Inflammatory macrophage treated with lipopolysaccharide for 1 hour (primary cell): ENCODE measurements around the gene TTN.
A peak's percentile ranks its signal among the peaks of the same experiment; 100 is the strongest.

Source experiments
- DNase-seq, 2 donors: peaks; one replicate each; pipeline ENCODE4 v3.0.0-alpha.2; 2020 to 2022

TTN gene

DNA sequence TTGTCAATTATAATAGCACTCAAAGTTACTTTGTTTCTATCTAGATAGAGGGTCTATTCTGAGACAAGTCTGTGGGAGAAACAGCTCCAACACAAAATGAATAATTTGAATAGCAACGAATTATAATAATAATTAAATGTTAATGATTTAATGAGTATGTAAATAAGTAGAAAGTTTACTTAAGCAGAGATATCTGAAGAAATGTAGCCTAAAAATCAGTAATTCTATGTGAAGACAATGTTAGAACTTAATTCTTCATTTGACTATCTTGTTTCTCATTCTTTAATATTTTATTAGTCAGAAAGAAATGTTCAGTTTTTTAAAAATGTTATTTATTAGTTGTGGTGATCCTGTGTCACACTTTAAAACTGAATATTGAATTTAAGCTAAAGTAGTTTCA is 165.7 kb downstream of the TTN start:
- DNase-seq = no peak

GRCh38 chr2:178635897-178636296 is 171.3 kb downstream of the TTN start:
- no peak for DNase-seq

GRCh38 chr2:178632729-178633128 is 174.5 kb downstream of the TTN start:
- no peak for DNase-seq

GRCh38 chr2:178630581-178630980 is 176.6 kb downstream of the TTN start:
- DNase-seq = no peak

DNA sequence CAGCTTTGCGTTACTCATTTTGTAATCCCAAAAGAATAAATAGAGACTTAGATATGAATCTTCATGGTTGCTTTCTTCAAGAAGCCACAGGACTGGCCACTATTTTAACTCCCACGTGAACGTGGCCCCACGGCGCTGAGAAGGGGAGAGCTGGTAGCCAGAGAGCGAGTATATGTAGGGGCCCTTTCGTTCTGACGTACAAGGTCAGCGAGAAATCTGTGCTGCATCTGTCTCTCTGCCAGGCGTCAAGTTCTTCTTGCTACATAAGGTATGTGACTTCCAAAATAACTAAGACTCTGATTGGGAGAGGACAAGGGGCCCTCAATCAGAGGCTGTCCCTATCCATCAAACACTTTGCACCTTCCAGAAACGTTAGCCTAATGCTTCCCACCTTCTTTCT is 177.8 kb downstream of the TTN start:
- no peak for DNase-seq

DNA sequence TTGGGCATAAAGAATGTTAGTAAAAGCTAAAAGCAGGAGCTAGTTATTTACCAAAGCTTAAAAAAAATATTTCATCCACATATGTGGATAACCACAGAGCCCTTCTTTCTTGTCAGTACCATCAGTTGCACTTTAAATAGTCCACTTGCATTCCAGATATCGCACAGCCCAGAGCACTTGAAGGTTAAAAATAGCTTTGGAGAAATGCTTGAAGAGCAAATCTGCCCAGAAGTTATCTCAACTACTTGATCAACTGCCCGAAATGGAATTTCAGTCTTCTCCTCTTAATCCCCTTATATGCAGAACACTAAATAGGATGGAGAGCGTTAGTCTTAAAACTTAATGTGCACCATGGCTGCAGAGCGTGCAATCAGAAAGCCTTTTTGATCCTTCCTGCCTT is 178.6 kb downstream of the TTN start:
- DNase-seq = no peak

DNA sequence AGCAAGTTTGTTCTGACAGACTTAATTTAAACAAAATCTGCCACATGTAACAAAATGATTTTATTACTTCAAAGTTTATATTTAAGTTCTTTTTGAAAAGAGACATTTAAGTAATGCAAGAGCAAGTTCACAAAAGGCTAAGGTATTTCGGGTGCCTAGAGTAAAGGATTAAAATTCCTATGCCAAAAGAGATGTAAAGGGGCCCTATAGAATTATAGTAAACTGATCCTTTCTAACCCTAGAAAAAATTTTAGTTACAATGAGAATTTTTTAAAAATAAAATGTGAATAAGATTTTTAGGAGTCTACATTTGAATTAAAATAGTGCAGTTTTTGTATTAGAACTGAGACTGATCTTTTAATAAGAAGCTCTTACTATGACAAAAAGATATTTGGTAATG is 179.8 kb downstream of the TTN start:
- no peak for DNase-seq

DNA sequence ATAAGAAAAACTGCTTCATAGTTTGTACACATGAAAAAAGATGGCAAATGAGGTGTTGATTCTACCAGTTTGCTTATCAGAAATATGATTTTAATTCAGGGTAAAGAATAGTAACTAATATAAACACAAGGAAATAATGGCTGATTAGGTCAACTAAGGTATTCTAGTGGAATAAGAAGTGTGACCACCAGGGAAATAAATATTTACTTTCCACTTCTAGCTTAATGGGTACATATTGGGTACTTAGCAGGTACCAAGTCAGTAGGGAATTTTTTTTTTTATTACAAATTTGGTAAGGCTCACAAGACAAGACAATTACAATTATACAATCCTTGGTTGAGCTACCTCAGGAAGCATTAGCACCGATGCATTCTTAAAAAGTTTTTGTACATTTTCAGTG is 191.3 kb downstream of the TTN start:
- DNase-seq = no peak

DNA sequence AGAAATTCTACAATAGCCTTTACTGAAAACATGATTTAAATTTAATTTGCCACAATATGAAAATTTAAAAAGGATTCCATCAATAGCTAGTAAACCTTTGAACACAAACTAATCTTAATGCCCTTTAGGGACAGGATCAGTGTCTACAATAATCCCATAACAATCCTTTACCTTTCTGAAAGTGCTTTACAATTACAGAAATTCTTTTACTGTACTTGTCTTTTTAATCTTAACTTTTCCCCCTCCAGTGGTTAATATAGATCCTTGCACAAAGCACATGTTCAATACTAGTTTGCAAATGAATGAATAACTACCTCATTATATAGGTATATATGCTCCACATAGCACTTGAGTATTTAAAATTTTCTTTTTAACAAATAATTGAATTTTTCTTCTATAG is 204.3 kb downstream of the TTN start:
- DNase-seq = no peak

- DNase-seq = no peak
Measured at GRCh38 chr2:178592655-178593054, 214.6 kb downstream of the TTN start.

DNA sequence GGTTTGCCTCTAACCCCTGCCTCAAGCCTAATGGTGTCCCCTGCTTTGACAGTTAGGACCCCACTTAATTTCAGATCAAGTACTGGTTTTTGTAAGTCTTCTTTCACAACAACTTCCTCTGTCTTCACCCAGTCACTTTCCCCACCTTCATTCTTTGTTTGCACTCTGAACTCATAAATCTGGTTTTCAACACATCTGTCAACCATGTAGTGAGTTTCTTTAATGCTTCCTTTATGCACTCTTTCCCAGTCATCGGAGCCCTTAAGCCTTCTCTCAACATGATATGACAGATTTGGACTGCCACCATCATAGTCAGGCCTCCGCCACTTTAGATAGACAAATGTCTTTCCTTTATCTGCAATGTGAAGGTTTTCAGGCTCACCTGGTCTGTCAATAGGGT is 217.9 kb downstream of the TTN start:
- no peak for DNase-seq

DNA sequence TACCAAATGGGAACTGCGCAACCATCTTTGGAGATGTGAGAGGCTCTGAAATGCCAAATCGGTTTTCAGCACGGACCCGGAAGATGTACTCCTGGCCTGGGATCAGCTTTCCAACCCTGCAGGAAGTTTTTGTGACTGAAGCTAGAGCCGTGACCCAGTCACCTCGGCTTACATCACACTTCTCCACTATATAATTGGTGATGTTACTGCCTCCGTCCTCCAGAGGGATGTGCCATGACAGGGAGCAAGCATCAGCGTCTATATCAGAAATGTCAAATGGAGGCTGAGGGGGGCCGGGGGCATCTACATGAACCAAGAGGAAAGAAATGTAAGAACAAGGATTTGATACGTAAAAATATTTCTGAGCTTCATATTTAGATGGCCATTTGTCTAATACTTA is 222.6 kb downstream of the TTN start:
- DNase-seq = no peak

DNA sequence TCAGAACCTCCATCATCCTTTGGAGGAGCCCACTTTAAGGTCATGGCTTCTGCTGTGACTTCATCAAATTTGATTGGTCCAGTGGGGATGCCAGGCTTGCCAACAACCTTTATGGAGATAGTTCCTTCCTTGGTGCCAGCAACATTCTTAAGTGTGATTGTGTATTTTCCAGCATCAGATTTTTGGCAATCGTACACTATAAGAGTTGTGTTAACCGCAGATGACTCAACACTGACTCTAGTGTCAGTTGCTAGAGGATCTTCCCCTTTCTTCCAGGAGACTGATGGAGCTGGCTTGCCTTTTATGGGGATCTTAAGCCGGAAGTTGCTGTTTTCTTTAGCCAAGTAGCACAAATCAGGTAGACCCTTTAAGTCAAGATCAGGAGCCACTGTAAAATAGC is 228.2 kb downstream of the TTN start:
- DNase-seq = no peak

GRCh38 chr2:178574789-178575188 is 232.4 kb downstream of the TTN start:
- DNase-seq = no peak

- DNase-seq = no peak
Measured at GRCh38 chr2:178568227-178568626, 239.0 kb downstream of the TTN start.

DNA sequence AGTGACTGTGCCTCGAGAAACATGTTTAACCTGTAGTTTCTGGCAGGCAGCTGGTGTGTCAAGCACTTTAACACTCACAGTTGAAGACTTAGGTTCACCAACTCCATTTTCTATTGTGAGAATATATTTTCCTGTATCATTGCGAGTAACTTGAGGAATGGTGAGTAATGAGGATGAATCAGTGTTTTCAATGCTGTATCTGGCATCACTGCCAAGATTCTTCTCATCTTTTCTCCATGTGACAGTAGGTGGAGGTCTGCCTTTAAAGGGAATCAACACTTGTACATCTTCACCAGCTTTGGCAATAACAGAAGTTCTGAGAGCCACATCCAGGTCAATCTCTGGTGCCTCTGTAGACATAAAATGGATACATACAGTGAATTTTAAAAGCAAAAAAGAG is 254.2 kb downstream of the TTN start:
- DNase-seq = no peak

DNA sequence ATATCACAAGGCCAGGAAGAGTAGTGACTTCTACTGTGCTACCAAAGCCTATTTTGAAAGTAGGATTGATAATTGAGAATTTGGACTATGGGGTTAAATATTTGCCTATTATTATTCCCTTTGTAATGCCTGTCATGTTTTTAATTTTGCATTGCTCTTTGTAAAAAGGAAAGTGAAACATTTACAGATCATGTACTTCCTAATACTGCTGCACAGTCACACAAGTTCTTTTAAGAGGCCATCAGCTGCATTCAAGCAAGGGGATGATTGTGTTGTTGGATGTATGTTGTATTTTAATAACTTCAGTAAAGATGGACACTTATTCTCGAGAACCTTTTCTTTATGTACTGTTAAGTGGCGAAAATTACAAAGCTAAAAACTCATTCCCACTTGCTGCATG is 256.9 kb downstream of the TTN start:
- no peak for DNase-seq

DNA sequence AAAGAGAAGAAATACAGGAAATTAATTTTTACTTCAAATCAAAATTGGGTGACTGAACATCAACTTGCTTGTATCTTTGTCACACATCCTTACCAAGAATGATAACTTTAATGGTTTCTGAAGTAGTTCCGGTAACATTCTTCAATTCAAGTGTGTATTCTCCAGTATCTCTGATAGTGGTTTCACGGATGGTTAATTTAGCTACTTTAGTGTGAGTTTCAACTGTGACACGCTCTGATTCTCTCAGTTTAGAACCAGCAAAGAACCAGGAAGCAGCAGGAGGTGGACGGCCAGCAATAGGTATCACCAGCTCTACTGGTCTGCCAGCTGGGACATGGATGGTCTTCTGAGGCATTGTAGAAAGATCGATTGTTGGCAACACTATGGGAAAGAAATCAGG is 264.7 kb downstream of the TTN start:
- DNase-seq = no peak

GRCh38 chr2:178542161-178542560 is 265.1 kb downstream of the TTN start:
- no peak for DNase-seq

- DNase-seq = no peak
Measured at GRCh38 chr2:178536037-178536436, 271.2 kb downstream of the TTN start.

DNA sequence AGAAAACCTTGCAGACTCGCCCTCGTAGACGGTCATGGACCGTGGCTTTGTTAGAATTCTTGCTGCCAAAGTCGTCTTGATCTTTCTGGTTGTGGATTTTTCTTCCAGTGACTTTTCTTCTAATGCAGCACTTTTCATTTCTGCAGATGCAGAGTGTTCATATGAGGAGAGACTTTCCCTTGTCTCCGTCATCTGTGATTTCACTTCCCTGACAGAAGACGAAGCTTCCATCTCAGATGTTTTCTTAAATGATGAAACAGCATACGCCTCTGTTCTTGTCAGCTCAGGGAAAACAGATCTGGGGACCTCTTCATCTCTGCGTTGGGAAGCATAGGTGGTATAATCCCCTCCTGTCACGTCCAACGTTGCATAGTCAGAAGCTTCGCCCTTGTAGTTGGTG is 276.1 kb downstream of the TTN start:
- DNase-seq = peak; percentile 43 to 66

- peak; percentile 80 to 90 for DNase-seq
Measured at GRCh38 chr2:178530625-178531142, 276.5 kb downstream of the TTN start.

DNA sequence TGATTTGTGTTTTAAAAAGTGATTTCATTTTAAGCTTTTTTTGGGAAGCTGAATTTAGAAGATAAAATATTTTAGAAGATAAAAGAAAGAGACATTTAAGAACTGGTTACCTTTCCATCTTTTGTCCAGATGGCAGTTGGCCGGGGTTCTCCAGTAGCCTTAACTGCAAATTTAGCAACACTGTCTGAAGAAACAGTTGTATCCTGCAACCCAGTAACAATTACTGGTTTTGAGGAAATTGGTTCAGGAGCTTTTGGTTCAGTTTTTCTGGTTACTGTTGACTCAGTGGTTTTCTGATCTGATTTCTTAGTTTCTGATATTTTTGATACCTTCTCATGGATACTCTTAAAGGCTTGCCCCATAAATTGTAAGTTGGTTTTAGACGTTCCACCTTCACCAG is 277.1 kb downstream of the TTN start:
- peak; percentile 66 to 70 for DNase-seq

GRCh38 chr2:178529194-178529593 is 278.0 kb downstream of the TTN start:
- DNase-seq = no peak

GRCh38 chr2:178528647-178529046 is 278.6 kb downstream of the TTN start:
- DNase-seq = no peak

DNA sequence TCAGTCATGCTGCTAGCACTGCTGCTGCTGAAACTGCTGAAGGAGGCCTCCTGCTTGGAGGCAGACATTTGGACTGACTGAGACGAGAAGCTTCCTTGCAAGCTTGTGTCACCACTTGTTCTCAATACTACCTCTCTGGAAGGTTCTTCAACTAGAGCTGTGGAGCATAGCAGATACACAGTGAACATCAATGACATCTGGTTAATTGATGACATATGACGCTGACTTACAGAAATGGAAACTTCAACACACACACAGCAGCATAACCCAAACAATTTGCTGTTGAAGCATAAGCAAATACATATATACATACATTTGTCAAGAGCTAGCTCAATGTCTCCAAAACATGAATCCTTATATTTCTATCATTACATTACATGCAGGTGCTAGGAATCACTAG is 279.6 kb downstream of the TTN start:
- DNase-seq = no peak
